Tibial nerve (tissue), 4 donors: ENCODE results near the gene SCN8A.

Source experiments
- CTCF ChIP-seq, 5 experiments: fragments of 200-600 bp in 3 of 5; fragments of 450-650 bp in 2 of 5; sonication (generic) in 3 of 5; IDR thresholded peaks; one replicate each; pipeline ENCODE4 v1.5.1; 2016 to 2019; ENCODE audit warnings: antibody characterized with exemption in 5 of 5, mild to moderate bottlenecking in 3 of 5, moderate library complexity in 2 of 5
- EP300 ChIP-seq, 2 donors: sonication (generic); formaldehyde crosslinking; IDR thresholded peaks; one replicate each; pipeline ENCODE4 v1.6.1; 2017; ENCODE audit warnings: antibody characterized with exemption in 2 of 2, mild to moderate bottlenecking in 1 of 2
- POLR2A ChIP-seq, 2 donors: fragments of 450-650 bp; IDR thresholded peaks; one replicate each; pipeline ENCODE4 v1.6.1; 2017; ENCODE audit warnings: antibody characterized with exemption in 2 of 2, mild to moderate bottlenecking in 2 of 2, moderate library complexity in 2 of 2

GRCh38 chr12:51675071-51675803, 84.2 kb downstream of the SCN8A start:
- TF ChIP-seq POLR2A (IDR thresholded peaks at IDR 0.05) (no peak), CTCF (IDR thresholded peaks at IDR 0.05) (no peak), EP300 (IDR thresholded peaks at IDR 0.05) (no peak)
